ENCODE data around the gene UQCC5.

UQCC5 gene

DNA sequence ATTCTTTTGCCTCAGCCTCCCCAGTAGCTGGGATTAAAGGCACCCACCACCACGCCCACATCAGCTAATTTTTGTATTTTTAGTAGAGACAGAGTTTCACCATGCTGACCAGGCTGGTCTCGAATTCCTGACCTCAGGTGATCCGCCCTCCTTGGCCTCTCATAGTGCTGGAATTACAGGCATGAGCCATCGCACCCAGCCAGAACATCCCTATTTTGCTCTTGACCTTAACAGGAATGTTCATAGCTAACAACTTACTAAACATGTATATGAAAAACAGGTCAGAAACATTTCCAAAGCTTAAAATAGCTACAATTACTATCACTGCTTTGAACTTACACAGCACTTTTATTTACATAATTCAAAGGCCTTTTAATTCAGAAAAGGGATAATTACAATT, 33.7 kb downstream of the UQCC5 start:
- DNase-seq (ENCODE audit: low spot score), result no peak

DNA sequence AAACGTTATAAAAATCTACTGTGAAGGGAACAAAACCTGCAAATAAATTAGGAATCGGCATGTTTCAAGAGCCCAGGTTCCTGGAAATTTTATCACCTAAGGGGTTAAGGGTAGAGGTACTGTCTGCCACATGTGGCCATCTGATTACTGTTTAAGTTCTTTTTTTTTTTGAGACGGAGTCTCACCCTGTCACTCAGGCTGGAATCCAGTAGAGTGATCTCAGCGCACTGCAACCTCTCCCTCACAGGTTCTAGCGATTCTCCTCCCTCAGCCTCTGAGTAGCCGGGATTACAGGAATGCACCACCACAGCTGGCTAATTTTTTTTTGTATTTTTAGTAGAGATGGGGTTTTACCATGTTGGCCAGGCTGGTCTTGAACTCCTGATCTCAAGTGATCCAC, 35.8 kb downstream of the UQCC5 start:
- DNase-seq (ENCODE audit: low spot score), result no peak

DNA sequence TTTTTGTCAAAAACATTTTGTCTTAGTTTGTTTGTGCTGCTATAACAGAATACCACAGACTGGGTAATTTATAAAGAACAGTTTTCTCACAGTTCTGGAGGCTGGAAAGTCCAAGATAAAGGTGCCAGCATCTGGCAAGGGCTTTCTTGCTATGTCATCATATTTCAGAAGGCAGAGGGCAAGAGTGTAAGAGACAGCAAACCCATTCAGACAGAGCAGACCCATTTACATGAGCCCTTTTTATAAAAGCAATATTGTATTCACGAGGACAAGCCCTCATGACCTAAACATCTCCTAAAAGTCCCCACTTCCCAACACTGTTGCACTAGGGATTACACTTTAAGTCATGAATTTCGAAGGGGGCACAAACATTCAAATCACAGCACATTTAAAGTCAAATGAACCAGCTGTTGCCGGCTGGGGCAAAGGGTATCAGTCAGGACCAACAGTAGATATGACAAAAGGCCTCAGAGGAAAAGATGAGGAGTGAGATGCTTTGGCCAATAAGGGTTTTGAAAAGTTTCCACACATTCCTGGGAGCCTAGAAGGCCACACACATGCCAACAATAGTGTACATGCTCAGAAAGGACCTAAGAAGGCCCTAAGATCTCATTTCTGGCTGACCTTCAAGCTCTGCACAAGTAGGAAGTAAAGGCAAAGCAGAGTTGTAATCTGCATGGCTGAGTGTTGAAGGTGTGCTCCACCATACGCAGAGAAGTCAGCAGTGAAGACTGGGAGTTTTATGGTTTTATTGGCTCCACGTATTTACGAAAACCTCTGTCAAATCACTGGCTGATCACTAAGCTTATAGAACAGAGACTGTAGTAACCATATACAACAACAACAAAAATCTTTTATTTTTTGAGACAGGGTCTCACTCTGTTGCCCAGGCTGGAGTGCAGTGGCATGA, 37.9 kb downstream of the UQCC5 start:
- DNase-seq (ENCODE audit: low spot score), result no peak

Measured in globus pallidus (tissue), 1 donor.